Measurements from ENCODE around the gene ZCCHC14.

Gene ZCCHC14

GRCh38 chr16:87361916-87362619 lies 130.8 kb downstream of the ZCCHC14 start:
- Histone ChIP-seq H3K27ac (ENCODE audit: low read depth, low read length) (no peak overlapping the region), H3K79me2 (ENCODE audit: control insufficient read depth, low read length) (peaks cover 34% of the 10 kb centered on the region), H3K27me3 (ENCODE audit: control insufficient read depth, low read length) (no peaks in the 10 kb centered on the region), H3K9me3 (ENCODE audit: control insufficient read depth, insufficient read depth, low read length) (no peaks in the 10 kb centered on the region), H4K20me1 (ENCODE audit: control insufficient read depth, insufficient read depth, low read depth, low read length) (no peaks in the 10 kb centered on the region), H3K36me3 (ENCODE audit: control insufficient read depth, low read length) (peaks cover 42% of the 10 kb centered on the region), H3K9me2 (replicated peaks; ENCODE audit: control insufficient read depth, low read length) (no peaks in the 10 kb centered on the region), H3F3A (ENCODE audit: control insufficient read depth, insufficient read depth) (no peaks in the 10 kb centered on the region), H3K4me1 (ENCODE audit: control insufficient read depth, low read length) (no peaks in the 10 kb centered on the region), H3K4me2 (ENCODE audit: low read length) (no peak overlapping the region), H3K4me3 (ENCODE audit: low read length) (no peak overlapping the region)
- TF ChIP-seq CTCF (IDR thresholded peaks at IDR 0.05; ENCODE audit: low read depth, low read length, poor library complexity, severe bottlenecking) (no peak), EZH2phosphoT487 (IDR thresholded peaks at IDR 0.05; ENCODE audit: borderline replicate concordance, low read length) (no peak)

- H3K4me2 ChIP-seq (ENCODE audit: low read length) = no peak overlapping the region
- no peak overlapping the region for H3K27ac ChIP-seq (ENCODE audit: low read depth, low read length)
- H3K9me3 ChIP-seq (ENCODE audit: control insufficient read depth, insufficient read depth, low read length) = no peaks in the 10 kb centered on the region
These were observed 131.8 kb downstream of the ZCCHC14 start for GRCh38 chr16:87360862-87361610.

GRCh38 chr16:87359121-87359520 lies 133.7 kb downstream of the ZCCHC14 start:
- Histone ChIP-seq H3K27ac (ENCODE audit: low read depth, low read length) (no peak overlapping the region), H4K20me1 (ENCODE audit: control insufficient read depth, insufficient read depth, low read depth, low read length) (no peaks in the 10 kb centered on the region), H3K4me2 (ENCODE audit: low read length) (no peak overlapping the region), H3K4me3 (ENCODE audit: low read length) (no peak overlapping the region), H3K27me3 (ENCODE audit: control insufficient read depth, low read length) (no peaks in the 10 kb centered on the region), H3K79me2 (ENCODE audit: control insufficient read depth, low read length) (peaks cover 8% of the 10 kb centered on the region), H3F3A (ENCODE audit: control insufficient read depth, insufficient read depth) (no peaks in the 10 kb centered on the region), H3K36me3 (ENCODE audit: control insufficient read depth, low read length) (peaks cover 38% of the 10 kb centered on the region), H3K9me3 (ENCODE audit: control insufficient read depth, insufficient read depth, low read length) (no peaks in the 10 kb centered on the region), H3K4me1 (ENCODE audit: control insufficient read depth, low read length) (no peaks in the 10 kb centered on the region), H3K9me2 (replicated peaks; ENCODE audit: control insufficient read depth, low read length) (no peaks in the 10 kb centered on the region)
- no peak for TF ChIP-seq EZH2phosphoT487 (IDR thresholded peaks at IDR 0.05; ENCODE audit: borderline replicate concordance, low read length)
- TF ChIP-seq CTCF (IDR thresholded peaks at IDR 0.05; ENCODE audit: low read depth, low read length, poor library complexity, severe bottlenecking) = no peak

More at GRCh38 chr16:87360862-87361610, 131.8 kb downstream of the ZCCHC14 start:
- no peaks in the 10 kb centered on the region for H4K20me1 ChIP-seq (ENCODE audit: control insufficient read depth, insufficient read depth, low read depth, low read length)
- H3K27me3 ChIP-seq (ENCODE audit: control insufficient read depth, low read length) = no peaks in the 10 kb centered on the region
- TF ChIP-seq EZH2phosphoT487 (IDR thresholded peaks at IDR 0.05; ENCODE audit: borderline replicate concordance, low read length) (no peak), CTCF (IDR thresholded peaks at IDR 0.05; ENCODE audit: low read depth, low read length, poor library complexity, severe bottlenecking) (no peak)
- H3K79me2 ChIP-seq (ENCODE audit: control insufficient read depth, low read length) = peaks cover 26% of the 10 kb centered on the region
- no peaks in the 10 kb centered on the region for H3K4me1 ChIP-seq (ENCODE audit: control insufficient read depth, low read length)
- H3F3A ChIP-seq (ENCODE audit: control insufficient read depth, insufficient read depth) = no peaks in the 10 kb centered on the region
- H3K9me2 ChIP-seq (replicated peaks; ENCODE audit: control insufficient read depth, low read length) = no peaks in the 10 kb centered on the region
- no peak overlapping the region for H3K4me3 ChIP-seq (ENCODE audit: low read length)
- peaks cover 45% of the 10 kb centered on the region for H3K36me3 ChIP-seq (ENCODE audit: control insufficient read depth, low read length)

Data from DOHH2 (cell line).